K562 (cell line): Measurements from ENCODE around the gene CMSS1. TPM values are rescaled to one million over a fixed set of nuclear protein-coding genes. Genes with fewer than 3 reads are reported as not detected.

Source experiments
- HNRNPH1 ChIP-seq: fragments of 200-400 bp; formaldehyde crosslinking; optimal IDR thresholded peaks from 2 replicates; pipeline ENCODE3; 2017; ENCODE audit warnings: low read depth, mild to moderate bottlenecking, low read length, moderate library complexity
- ILF3 ChIP-seq: fragments of 450-650 bp; IDR thresholded peaks from 2 replicates; pipeline ENCODE4 v1.6.1; 2018; ENCODE audit warnings: antibody characterized with exemption, mild to moderate bottlenecking, moderate library complexity, borderline replicate concordance
- RFX7 ChIP-seq: fragments of 250-450 bp; sonication (Bioruptor Pico); IDR thresholded peaks from 2 replicates; pipeline ENCODE4 v1.5.1; 2021; ENCODE audit warnings: mild to moderate bottlenecking
- SIN3B ChIP-seq: fragments of 450-650 bp; IDR thresholded peaks from 2 replicates; pipeline ENCODE4 v1.6.1; 2017; ENCODE audit warnings: low read depth, mild to moderate bottlenecking, moderate library complexity
- STAT5B ChIP-seq: fragments of 250-450 bp; sonication (Bioruptor Pico); IDR thresholded peaks from 2 replicates; pipeline ENCODE4 v1.8.0; 2021; ENCODE audit warnings: mild to moderate bottlenecking, inconsistent platforms
- TEAD2 ChIP-seq: fragments of 450-650 bp; IDR thresholded peaks from 2 replicates; pipeline ENCODE4 v1.6.1; 2016; ENCODE audit warnings: missing genetic modification characterization, control low read depth, missing compliant biosample characterization
- TSHZ1 ChIP-seq: fragments of 250-450 bp; sonication (Bioruptor Pico); IDR thresholded peaks from 2 replicates; pipeline ENCODE4 v1.4.0; 2020; ENCODE audit warnings: mild to moderate bottlenecking, moderate library complexity
- ZBTB40 ChIP-seq, 2 experiments: fragments of 450-650 bp in 1 of 2; sonication (generic) in 1 of 2; formaldehyde crosslinking in 1 of 2; IDR thresholded peaks; 2 replicates each; pipeline versions ENCODE4 v1.7.1 to v1.9.0; 2016 to 2022; ENCODE audit warnings: inconsistent platforms in 1 of 2, mild to moderate bottlenecking in 1 of 2, missing genetic modification reagents in 1 of 2
- ZFP36 ChIP-seq: fragments of 150-350 bp; IDR thresholded peaks from 2 replicates; pipeline ENCODE4 v1.6.1; 2018; ENCODE audit warnings: low read length, low read depth; ENCODE audit not compliant: partially characterized antibody
- ZNF133 ChIP-seq: fragments of 250-450 bp; sonication (Bioruptor Pico); IDR thresholded peaks from 2 replicates; pipeline ENCODE4 v1.4.0; 2020; ENCODE audit warnings: mild to moderate bottlenecking
- ZNF398 ChIP-seq: fragments of 250-450 bp; sonication (Bioruptor Pico); IDR thresholded peaks from 2 replicates; pipeline ENCODE4 v1.8.0; 2021; ENCODE audit warnings: moderate library complexity, mild to moderate bottlenecking, inconsistent platforms
- ZNF740 ChIP-seq, 3 experiments: fragments of 200-800 bp in 1 of 3; sonication (Bioruptor generic) in 1 of 3; sonication (generic) in 1 of 3; formaldehyde crosslinking in 1 of 3; IDR thresholded peaks; 2 replicates each; pipeline versions ENCODE4 v1.6.1 to v1.8.0; 2016 to 2022; ENCODE audit warnings: mild to moderate bottlenecking in 2 of 3, missing compliant biosample characterization in 2 of 3, missing genetic modification characterization in 2 of 3, missing genetic modification reagents in 1 of 3
- polyA plus RNA-seq, 8 experiments: library from polyadenylated mRNA; depleted of rRNA in 4 of 8; stranded (reverse) in 5 of 8; unstranded in 3 of 8; fragments of >200 nt; fragmentation: Nextera tagmentation in 2 of 8; fragmentation: Illumina TruSeq in 1 of 8; extraction: Ambion mirVana in 2 of 8; extraction: Trizol in 1 of 8; gene quantifications; 2 replicates each; pipeline versions ENCODE4 v1.2.1 to v1.2.3, GENCODE V29; 2011 to 2014; ENCODE audit warnings: inconsistent platforms in 1 of 8, missing spikeins in 1 of 8
- total RNA-seq, 7 experiments: library from RNA; depleted of rRNA in 6 of 7; stranded (reverse); fragments of >200 nt in 6 of 7; fragmentation: Illumina TruSeq in 2 of 7; extraction: Trizol in 2 of 7; gene quantifications; 2 replicates each; pipeline versions ENCODE4 v1.2.1 to v1.2.3, GENCODE V29; 2011 to 2021; ENCODE audit warnings: low replicate concordance in 1 of 7

CMSS1 gene
- total and polyA plus RNA-seq, 9 of the 15 experiments (the other 6 are each of a cell fraction or from before 2014, with no cell fraction given): 46.9 to 109 (median 72.3) TPM

GRCh38 chr3:100029052-100029451 lies 211.4 kb downstream of the CMSS1 start (continued):
- TF ChIP-seq ZBTB40 (IDR thresholded peaks at IDR 0.05): no peak
- TF ChIP-seq ZBTB40 (CRISPR knock-in tag; IDR thresholded peaks at IDR 0.05): no peak
- no peak for TF ChIP-seq STAT5B (CRISPR knock-in tag)
- TF ChIP-seq ZFP36: no peak
- TF ChIP-seq TSHZ1 (CRISPR knock-in tag): no peak
- TF ChIP-seq HNRNPH1: no peak
- no peak for TF ChIP-seq ZNF398
- no peak for TF ChIP-seq ZNF740 (CRISPR knock-in tag; IDR thresholded peaks at IDR 0.05)
- TF ChIP-seq ZNF740 (tag; IDR thresholded peaks at IDR 0.05): no peak
- TF ChIP-seq TEAD2 (tag): no peak
- no peak for TF ChIP-seq SIN3B
- TF ChIP-seq ZNF133 (CRISPR knock-in tag): no peak
- TF ChIP-seq RFX7 (CRISPR knock-in tag): no peak
- no peak for TF ChIP-seq ILF3
